ENCODE measurements around the gene SMCO1.

GRCh38 chr3:196541684-196542445 is 26.7 kb upstream of the SMCO1 start:
- no peak for TF ChIP-seq CTCF (IDR thresholded peaks at IDR 0.05; ENCODE audit: low read depth, low read length, poor library complexity, severe bottlenecking)
- TF ChIP-seq EZH2phosphoT487 (IDR thresholded peaks at IDR 0.05; ENCODE audit: borderline replicate concordance, low read length) = no peak
